WTC11 (cell line): Measurements from ENCODE around the gene MYCBP2. TPM values are rescaled to one million over a fixed set of nuclear protein-coding genes. Genes with fewer than 3 reads are reported as not detected.
A peak's percentile ranks its signal among the peaks of the same experiment; 100 is the strongest.

ENCODE experiments used
- ATAC-seq: fragments of 200-7000 bp; cut with Tn5 transposase; 2 replicates; pipeline ENCODE4 v1.10.0; 2021; ENCODE audit warnings: mild to moderate bottlenecking, moderate library complexity
- CTCF ChIA-PET: fragments of 300-600 bp; sonication (Branson Sonifier 250); formaldehyde crosslinking; loops from one replicate; lab custom pipeline; 2021; ENCODE audit warnings: antibody characterized with exemption; lab: Charles Lee
- POLR2A ChIA-PET: fragments of 350-600 bp; sonication (Branson Sonifier 250); formaldehyde crosslinking; loops from one replicate; lab custom pipeline; 2021; ENCODE audit warnings: antibody characterized with exemption; lab: Charles Lee
- DNase-seq: peaks from one replicate; pipeline ENCODE4 v3.0.0; 2021; ENCODE audit warnings: low spot score
- H3K27ac Mint-ChIP-seq: 2 replicates; pipeline ENCODE4 v1.8.0; 2021; ENCODE audit warnings: mixed read lengths
- H3K27me3 Mint-ChIP-seq: 2 replicates; pipeline ENCODE4 v1.8.0; 2021; ENCODE audit warnings: low read depth, mild to moderate bottlenecking, moderate library complexity, mixed read lengths
- H3K36me3 Mint-ChIP-seq: 2 replicates; pipeline ENCODE4 v1.8.0; 2021; ENCODE audit warnings: mixed read lengths
- H3K4me1 Mint-ChIP-seq: 2 replicates; pipeline ENCODE4 v1.8.0; 2022; ENCODE audit warnings: mixed read lengths
- H3K4me3 Mint-ChIP-seq: 2 replicates; pipeline ENCODE4 v1.8.0; 2021; ENCODE audit warnings: mild to moderate bottlenecking, moderate library complexity, mixed read lengths
- H3K9me3 Mint-ChIP-seq: 2 replicates; pipeline ENCODE4 v1.8.0; 2021; ENCODE audit warnings: mixed read lengths
- ATF1 ChIP-seq: sonication (generic); formaldehyde crosslinking; IDR thresholded peaks from 2 replicates; pipeline ENCODE4 v1.8.1; 2023; ENCODE audit warnings: mild to moderate bottlenecking, moderate library complexity, missing genetic modification reagents
- ETV6 ChIP-seq: sonication (generic); formaldehyde crosslinking; IDR thresholded peaks from 2 replicates; pipeline ENCODE4 v1.8.1; 2022; ENCODE audit warnings: mild to moderate bottlenecking, missing genetic modification reagents
- FOXJ3 ChIP-seq: sonication (generic); formaldehyde crosslinking; IDR thresholded peaks from 2 replicates; pipeline ENCODE4 v1.9.0; 2021; ENCODE audit warnings: missing genetic modification reagents, mild to moderate bottlenecking, borderline replicate concordance
- MXD4 ChIP-seq: fragments of 250-450 bp; sonication (Bioruptor Pico); IDR thresholded peaks from 2 replicates; pipeline ENCODE4 v1.8.0; 2021; ENCODE audit warnings: mild to moderate bottlenecking, moderate library complexity, borderline replicate concordance
- NFYB ChIP-seq: sonication (generic); formaldehyde crosslinking; conservative IDR thresholded peaks from 2 replicates; pipeline ENCODE4 v1.8.0; 2022; ENCODE audit warnings: low read depth, missing genetic modification reagents
- RELA ChIP-seq: sonication (generic); formaldehyde crosslinking; IDR thresholded peaks from 2 replicates; pipeline ENCODE4 v1.8.1; 2022; ENCODE audit warnings: missing genetic modification reagents, mild to moderate bottlenecking, borderline replicate concordance
- ZNF317 ChIP-seq: sonication (generic); formaldehyde crosslinking; IDR thresholded peaks from 2 replicates; pipeline ENCODE4 v1.8.1; 2023; ENCODE audit warnings: low read depth, mild to moderate bottlenecking, moderate library complexity, missing genetic modification reagents, borderline replicate concordance
- ZNF423 ChIP-seq: fragments of 250-450 bp; sonication (Bioruptor Pico); IDR thresholded peaks from 2 replicates; pipeline ENCODE4 v2.1.2; 2022; ENCODE audit warnings: mild to moderate bottlenecking, moderate library complexity
- total RNA-seq: library from RNA; stranded (reverse); gene quantifications from 3 replicates; pipeline ENCODE4 v1.2.3, GENCODE V29; 2021
- TF ChIP-seq, protein P1 (sequence below): sonication (generic); formaldehyde crosslinking; IDR thresholded peaks from 2 replicates; pipeline ENCODE4 v1.8.0; 2022; ENCODE audit warnings: mild to moderate bottlenecking, missing genetic modification reagents
- TF ChIP-seq, protein P2 (sequence below): sonication (generic); formaldehyde crosslinking; conservative IDR thresholded peaks from 2 replicates; pipeline ENCODE4 v1.8.1; 2022; ENCODE audit warnings: mild to moderate bottlenecking, missing genetic modification reagents
- TF ChIP-seq, protein P3 (sequence below): fragments of 250-450 bp; sonication (Bioruptor Pico); IDR thresholded peaks from 2 replicates; pipeline ENCODE4 v1.9.0; 2021; ENCODE audit warnings: moderate library complexity, mild to moderate bottlenecking, inconsistent platforms, borderline replicate concordance
- TF ChIP-seq, protein P4 (sequence below): sonication (generic); formaldehyde crosslinking; IDR thresholded peaks from 2 replicates; pipeline ENCODE4 v1.8.1; 2022; ENCODE audit warnings: missing genetic modification reagents, borderline replicate concordance
- TF ChIP-seq, protein P5 (sequence below): sonication (generic); formaldehyde crosslinking; IDR thresholded peaks from 2 replicates; pipeline ENCODE4 v1.8.1; 2023; ENCODE audit warnings: mild to moderate bottlenecking, missing genetic modification reagents
- TF ChIP-seq, protein P6 (sequence below): sonication (generic); formaldehyde crosslinking; IDR thresholded peaks from 2 replicates; pipeline ENCODE4 v1.8.0; 2023; ENCODE audit warnings: mild to moderate bottlenecking, missing genetic modification reagents
- TF ChIP-seq, protein P7 (sequence below): sonication (generic); formaldehyde crosslinking; IDR thresholded peaks from 2 replicates; pipeline ENCODE4 v1.8.0; 2022; ENCODE audit warnings: mild to moderate bottlenecking, missing genetic modification reagents

MYCBP2 gene
- total RNA-seq, 1 experiment from 2014 or later, result 54.3 TPM

DNA sequence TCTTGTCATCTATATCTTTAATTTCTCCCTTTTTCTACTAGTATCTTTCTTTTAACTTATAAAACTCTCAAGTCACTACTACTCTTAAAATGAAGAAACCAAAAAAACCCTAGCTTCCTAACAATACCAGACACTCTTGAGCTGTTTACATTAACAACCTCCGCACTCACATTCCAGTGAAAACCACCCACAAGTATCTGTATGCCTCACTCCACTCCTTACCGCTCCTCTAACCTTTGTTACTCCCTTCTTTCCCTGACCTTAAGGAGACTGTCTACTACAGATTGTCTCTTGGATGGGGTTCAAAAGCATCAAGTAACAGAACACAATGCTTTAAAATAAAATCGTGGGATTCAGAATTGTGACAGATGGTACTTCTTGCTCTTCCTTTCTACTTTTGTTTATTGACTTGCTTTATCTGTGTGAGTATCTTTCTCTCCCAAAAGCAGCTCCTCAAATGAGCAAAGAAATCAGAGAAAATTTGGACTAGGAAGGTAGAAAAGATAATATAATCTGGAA lies 189.9 kb downstream of the MYCBP2 start (continued):
- TF ChIP-seq, protein P1, sequence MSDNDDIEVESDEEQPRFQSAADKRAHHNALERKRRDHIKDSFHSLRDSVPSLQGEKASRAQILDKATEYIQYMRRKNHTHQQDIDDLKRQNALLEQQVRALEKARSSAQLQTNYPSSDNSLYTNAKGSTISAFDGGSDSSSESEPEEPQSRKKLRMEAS (CRISPR knock-in tag), result no peak
- no peak for TF ChIP-seq RELA (CRISPR knock-in tag)

DNA sequence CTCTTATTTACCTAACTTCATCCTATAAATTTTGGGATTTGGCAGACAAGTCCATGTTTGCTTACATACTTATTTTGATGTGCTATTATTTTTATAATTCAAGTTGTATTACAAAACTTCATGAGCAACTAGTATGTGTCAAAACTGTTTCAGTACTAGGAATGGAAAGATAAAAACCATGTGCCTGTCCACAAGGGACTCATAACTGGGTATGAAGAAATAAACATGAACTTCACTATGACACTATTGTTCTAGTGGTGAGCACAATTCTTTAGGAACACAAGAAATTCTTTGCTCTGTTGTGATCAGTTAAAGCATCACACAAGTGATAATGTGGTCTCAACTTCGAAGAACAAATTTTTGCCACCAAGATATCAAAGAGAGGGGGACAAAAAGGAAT lies 202.5 kb downstream of the MYCBP2 start:
- ChIA-PET POLR2A (no interaction called here), CTCF (no interaction called here)
- TF ChIP-seq ZNF423 (CRISPR knock-in tag) (no peak), NFYB (CRISPR knock-in tag) (no peak), RELA (CRISPR knock-in tag) (no peak), ATF1 (no peak)
- Mint-ChIP-seq H3K4me1 (peaks cover 4% of the 10 kb centered on the region), H3K27me3 (no peaks in the 10 kb centered on the region), H3K4me3 (no peak overlapping the region), H3K27ac (no peak overlapping the region), H3K9me3 (no peaks in the 10 kb centered on the region), H3K36me3 (no peaks in the 10 kb centered on the region)
- DNase-seq, result no peak
- ATAC-seq, result no peak

DNA sequence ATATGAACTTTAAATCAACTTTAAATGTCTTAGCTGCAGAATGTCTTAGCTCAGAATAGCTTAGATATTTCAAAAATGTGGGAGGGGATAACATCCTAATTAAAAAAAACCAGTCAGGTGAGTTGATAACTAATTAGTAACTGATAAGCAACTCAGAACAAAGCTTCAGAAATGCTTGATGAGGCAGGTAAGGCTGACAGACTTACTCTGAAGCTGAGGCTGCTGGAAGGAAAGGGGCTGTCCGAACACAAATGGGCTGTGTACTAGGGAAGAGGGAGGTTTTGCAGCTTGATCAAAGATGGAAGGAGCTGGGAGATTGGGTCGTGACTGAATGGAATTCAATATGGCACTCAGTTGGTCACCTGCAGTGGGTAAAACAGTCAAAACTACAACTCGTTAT lies 208.8 kb downstream of the MYCBP2 start:
- H3K4me3 Mint-ChIP-seq, result no peak overlapping the region
- DNase-seq (peak; percentile 12), ATAC-seq (peak; percentile 83)
- ChIA-PET POLR2A (no interaction called here), CTCF (no interaction called here)
- H3K9me3 Mint-ChIP-seq, result no peaks in the 10 kb centered on the region
- peak overlapping the region; percentile 83 for H3K27ac Mint-ChIP-seq
- H3K36me3 Mint-ChIP-seq, result no peaks in the 10 kb centered on the region
- H3K27me3 Mint-ChIP-seq, result no peaks in the 10 kb centered on the region
- H3K4me1 Mint-ChIP-seq, result peaks cover 36% of the 10 kb centered on the region
- TF ChIP-seq ETV6 (CRISPR knock-in tag) (no peak), ZNF317 (no peak), MXD4 (CRISPR knock-in tag) (no peak), FOXJ3 (no peak)
- TF ChIP-seq, protein P2, sequence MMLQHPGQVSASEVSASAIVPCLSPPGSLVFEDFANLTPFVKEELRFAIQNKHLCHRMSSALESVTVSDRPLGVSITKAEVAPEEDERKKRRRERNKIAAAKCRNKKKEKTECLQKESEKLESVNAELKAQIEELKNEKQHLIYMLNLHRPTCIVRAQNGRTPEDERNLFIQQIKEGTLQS, result no peak
- TF ChIP-seq, protein P3, sequence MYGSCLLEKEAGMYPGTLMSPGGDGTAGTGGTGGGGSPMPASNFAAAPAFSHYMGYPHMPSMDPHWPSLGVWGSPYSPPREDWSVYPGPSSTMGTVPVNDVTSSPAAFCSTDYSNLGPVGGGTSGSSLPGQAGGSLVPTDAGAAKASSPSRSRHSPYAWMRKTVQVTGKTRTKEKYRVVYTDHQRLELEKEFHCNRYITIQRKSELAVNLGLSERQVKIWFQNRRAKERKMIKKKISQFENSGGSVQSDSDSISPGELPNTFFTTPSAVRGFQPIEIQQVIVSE (CRISPR knock-in tag), result no peak
- TF ChIP-seq, protein P1 (CRISPR knock-in tag), result no peak
- TF ChIP-seq, protein P4, sequence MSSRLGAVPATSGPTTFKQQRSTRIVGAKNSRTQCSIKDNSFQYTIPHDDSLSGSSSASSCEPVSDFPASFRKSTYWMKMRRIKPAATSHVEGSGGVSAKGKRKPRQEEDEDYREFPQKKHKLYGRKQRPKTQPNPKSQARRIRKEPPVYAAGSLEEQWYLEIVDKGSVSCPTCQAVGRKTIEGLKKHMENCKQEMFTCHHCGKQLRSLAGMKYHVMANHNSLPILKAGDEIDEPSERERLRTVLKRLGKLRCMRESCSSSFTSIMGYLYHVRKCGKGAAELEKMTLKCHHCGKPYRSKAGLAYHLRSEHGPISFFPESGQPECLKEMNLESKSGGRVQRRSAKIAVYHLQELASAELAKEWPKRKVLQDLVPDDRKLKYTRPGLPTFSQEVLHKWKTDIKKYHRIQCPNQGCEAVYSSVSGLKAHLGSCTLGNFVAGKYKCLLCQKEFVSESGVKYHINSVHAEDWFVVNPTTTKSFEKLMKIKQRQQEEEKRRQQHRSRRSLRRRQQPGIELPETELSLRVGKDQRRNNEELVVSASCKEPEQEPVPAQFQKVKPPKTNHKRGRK (CRISPR knock-in tag), result no peak
- TF ChIP-seq, protein P5, sequence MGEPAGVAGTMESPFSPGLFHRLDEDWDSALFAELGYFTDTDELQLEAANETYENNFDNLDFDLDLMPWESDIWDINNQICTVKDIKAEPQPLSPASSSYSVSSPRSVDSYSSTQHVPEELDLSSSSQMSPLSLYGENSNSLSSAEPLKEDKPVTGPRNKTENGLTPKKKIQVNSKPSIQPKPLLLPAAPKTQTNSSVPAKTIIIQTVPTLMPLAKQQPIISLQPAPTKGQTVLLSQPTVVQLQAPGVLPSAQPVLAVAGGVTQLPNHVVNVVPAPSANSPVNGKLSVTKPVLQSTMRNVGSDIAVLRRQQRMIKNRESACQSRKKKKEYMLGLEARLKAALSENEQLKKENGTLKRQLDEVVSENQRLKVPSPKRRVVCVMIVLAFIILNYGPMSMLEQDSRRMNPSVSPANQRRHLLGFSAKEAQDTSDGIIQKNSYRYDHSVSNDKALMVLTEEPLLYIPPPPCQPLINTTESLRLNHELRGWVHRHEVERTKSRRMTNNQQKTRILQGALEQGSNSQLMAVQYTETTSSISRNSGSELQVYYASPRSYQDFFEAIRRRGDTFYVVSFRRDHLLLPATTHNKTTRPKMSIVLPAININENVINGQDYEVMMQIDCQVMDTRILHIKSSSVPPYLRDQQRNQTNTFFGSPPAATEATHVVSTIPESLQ (CRISPR knock-in tag), result no peak
- TF ChIP-seq, protein P6, sequence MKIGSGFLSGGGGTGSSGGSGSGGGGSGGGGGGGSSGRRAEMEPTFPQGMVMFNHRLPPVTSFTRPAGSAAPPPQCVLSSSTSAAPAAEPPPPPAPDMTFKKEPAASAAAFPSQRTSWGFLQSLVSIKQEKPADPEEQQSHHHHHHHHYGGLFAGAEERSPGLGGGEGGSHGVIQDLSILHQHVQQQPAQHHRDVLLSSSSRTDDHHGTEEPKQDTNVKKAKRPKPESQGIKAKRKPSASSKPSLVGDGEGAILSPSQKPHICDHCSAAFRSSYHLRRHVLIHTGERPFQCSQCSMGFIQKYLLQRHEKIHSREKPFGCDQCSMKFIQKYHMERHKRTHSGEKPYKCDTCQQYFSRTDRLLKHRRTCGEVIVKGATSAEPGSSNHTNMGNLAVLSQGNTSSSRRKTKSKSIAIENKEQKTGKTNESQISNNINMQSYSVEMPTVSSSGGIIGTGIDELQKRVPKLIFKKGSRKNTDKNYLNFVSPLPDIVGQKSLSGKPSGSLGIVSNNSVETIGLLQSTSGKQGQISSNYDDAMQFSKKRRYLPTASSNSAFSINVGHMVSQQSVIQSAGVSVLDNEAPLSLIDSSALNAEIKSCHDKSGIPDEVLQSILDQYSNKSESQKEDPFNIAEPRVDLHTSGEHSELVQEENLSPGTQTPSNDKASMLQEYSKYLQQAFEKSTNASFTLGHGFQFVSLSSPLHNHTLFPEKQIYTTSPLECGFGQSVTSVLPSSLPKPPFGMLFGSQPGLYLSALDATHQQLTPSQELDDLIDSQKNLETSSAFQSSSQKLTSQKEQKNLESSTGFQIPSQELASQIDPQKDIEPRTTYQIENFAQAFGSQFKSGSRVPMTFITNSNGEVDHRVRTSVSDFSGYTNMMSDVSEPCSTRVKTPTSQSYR (CRISPR knock-in tag), result no peak
- TF ChIP-seq, protein P7, sequence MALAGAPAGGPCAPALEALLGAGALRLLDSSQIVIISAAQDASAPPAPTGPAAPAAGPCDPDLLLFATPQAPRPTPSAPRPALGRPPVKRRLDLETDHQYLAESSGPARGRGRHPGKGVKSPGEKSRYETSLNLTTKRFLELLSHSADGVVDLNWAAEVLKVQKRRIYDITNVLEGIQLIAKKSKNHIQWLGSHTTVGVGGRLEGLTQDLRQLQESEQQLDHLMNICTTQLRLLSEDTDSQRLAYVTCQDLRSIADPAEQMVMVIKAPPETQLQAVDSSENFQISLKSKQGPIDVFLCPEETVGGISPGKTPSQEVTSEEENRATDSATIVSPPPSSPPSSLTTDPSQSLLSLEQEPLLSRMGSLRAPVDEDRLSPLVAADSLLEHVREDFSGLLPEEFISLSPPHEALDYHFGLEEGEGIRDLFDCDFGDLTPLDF (CRISPR knock-in tag), result no peak
